Activated CD4-positive, alpha-beta memory T cell treated with anti-CD3 and anti-CD28 coated beads, Interleukin-2, amount 10 ng/mL, durations not matched to agents 7 days and 5 days (primary cell): Measurements from ENCODE around the gene HYCC2. TPM values are rescaled to one million over a fixed set of nuclear protein-coding genes. Genes with fewer than 3 reads are reported as not detected.

Experiments
- CTCF ChIA-PET: fragments of 350-600 bp; sonication (Branson Sonifier 250); formaldehyde crosslinking; loops from one replicate; lab custom pipeline; 2021; ENCODE audit warnings: antibody characterized with exemption, inconsistent platforms; lab: Charles Lee
- POLR2A ChIA-PET: fragments of 350-600 bp; sonication (Branson Sonifier 250); formaldehyde crosslinking; loops from one replicate; lab custom pipeline; 2021; ENCODE audit warnings: antibody characterized with exemption; lab: Charles Lee
- DNase-seq: peaks from one replicate; pipeline ENCODE4 v3.0.0-alpha.2; 2020
- H3K27ac Mint-ChIP-seq: one replicate; pipeline ENCODE4 v1.8.0; 2021; ENCODE audit warnings: mild to moderate bottlenecking, mixed read lengths
- H3K27me3 Mint-ChIP-seq: one replicate; pipeline ENCODE4 v1.8.0; 2021; ENCODE audit warnings: mixed read lengths
- H3K36me3 Mint-ChIP-seq: one replicate; pipeline ENCODE4 v1.8.0; 2021; ENCODE audit warnings: low read depth, mixed read lengths
- H3K4me1 Mint-ChIP-seq: one replicate; pipeline ENCODE4 v1.8.0; 2021; ENCODE audit warnings: mixed read lengths
- H3K4me3 Mint-ChIP-seq: one replicate; pipeline ENCODE4 v1.8.0; 2021; ENCODE audit warnings: mild to moderate bottlenecking, mixed read lengths
- H3K9me3 Mint-ChIP-seq: one replicate; pipeline ENCODE4 v1.8.0; 2021; ENCODE audit warnings: mixed read lengths
- total RNA-seq, 2 experiments: library from RNA; stranded (reverse); gene quantifications; one replicate each; pipeline ENCODE4 v1.2.3, GENCODE V29; 2021

Gene HYCC2
- total RNA-seq, 2 experiments from 2014 or later: 27.9 to 31.9 TPM

- no peak for DNase-seq
- Mint-ChIP-seq H3K27ac (no peak overlapping the region), H3K36me3 (peaks cover 12% of the 10 kb centered on the region), H3K4me3 (no peak overlapping the region), H3K4me1 (peaks cover 24% of the 10 kb centered on the region), H3K27me3 (peaks cover 4% of the 10 kb centered on the region), H3K9me3 (peaks cover 2% of the 10 kb centered on the region)
- ChIA-PET POLR2A (interaction anchor here (1.4 to 1.7 kb wide), 2 partner anchors 38 to 148 kb away, joined by 4 to 5 read pairs; partner anchors contain the start of gene ORC2), CTCF (interaction anchor here (0.6 kb wide), 1 partner anchor 42 kb away, joined by 3 read pairs; no protein-coding TSS in a partner anchor)
These were observed 39.1 kb upstream of the HYCC2 start for GRCh38 chr2:201110615-201111014.

- POLR2A ChIA-PET: no interaction called here
- H3K27me3 Mint-ChIP-seq: peaks cover 4% of the 10 kb centered on the region
- CTCF ChIA-PET: interaction anchor here (0.6 to 1.9 kb wide), 4 partner anchors 9 to 49 kb away, joined by 3 to 6 read pairs (median 3); no protein-coding TSS in a partner anchor
- H3K9me3 Mint-ChIP-seq: no peaks in the 10 kb centered on the region
- H3K27ac Mint-ChIP-seq: no peak overlapping the region
- peaks cover 10% of the 10 kb centered on the region for H3K4me1 Mint-ChIP-seq
- H3K36me3 Mint-ChIP-seq: no peaks in the 10 kb centered on the region
- no peak overlapping the region for H3K4me3 Mint-ChIP-seq
- DNase-seq: no peak
These were observed 37.7 kb upstream of the HYCC2 start for GRCh38 chr2:201109186-201109585.

- no peak overlapping the region for H3K27ac Mint-ChIP-seq
- peaks cover 4% of the 10 kb centered on the region for H3K27me3 Mint-ChIP-seq
- no peak for DNase-seq
- ChIA-PET CTCF (interaction anchor here (0.7 to 1.9 kb wide), 3 partner anchors 10 to 39 kb away, joined by 3 to 6 read pairs (median 3); no protein-coding TSS in a partner anchor), POLR2A (no interaction called here)
- no peaks in the 10 kb centered on the region for H3K9me3 Mint-ChIP-seq
- peaks cover 6% of the 10 kb centered on the region for H3K4me1 Mint-ChIP-seq
- H3K4me3 Mint-ChIP-seq: no peak overlapping the region
- H3K36me3 Mint-ChIP-seq: no peaks in the 10 kb centered on the region
These were observed 36.9 kb upstream of the HYCC2 start for GRCh38 chr2:201108341-201108740.

GRCh38 chr2:201107624-201108023 is 36.2 kb upstream of the HYCC2 start:
- H3K36me3 Mint-ChIP-seq: no peaks in the 10 kb centered on the region
- H3K4me3 Mint-ChIP-seq: no peak overlapping the region
- H3K4me1 Mint-ChIP-seq: peaks cover 5% of the 10 kb centered on the region
- ChIA-PET POLR2A (interaction anchor here (1.1 kb wide), 1 partner anchor 9 kb away, joined by 10 read pairs; the partner anchor contains the start of gene CFLAR), CTCF (interaction anchor here (0.5 to 1.2 kb wide), 4 partner anchors 25 to 202 kb away, joined by 3 read pairs; no protein-coding TSS in a partner anchor)
- H3K27me3 Mint-ChIP-seq: peaks cover 4% of the 10 kb centered on the region
- no peak for DNase-seq
- no peaks in the 10 kb centered on the region for H3K9me3 Mint-ChIP-seq
- H3K27ac Mint-ChIP-seq: no peak overlapping the region

- no peaks in the 10 kb centered on the region for H3K4me1 Mint-ChIP-seq
- H3K36me3 Mint-ChIP-seq: no peaks in the 10 kb centered on the region
- POLR2A ChIA-PET: interaction anchor here (1.5 kb wide), 1 partner anchor 13 kb away, joined by 4 read pairs; no protein-coding TSS in a partner anchor
- peaks cover 4% of the 10 kb centered on the region for H3K27me3 Mint-ChIP-seq
- H3K4me3 Mint-ChIP-seq: no peak overlapping the region
- H3K27ac Mint-ChIP-seq: no peak overlapping the region
- H3K9me3 Mint-ChIP-seq: no peaks in the 10 kb centered on the region
- CTCF ChIA-PET: interaction anchor here (1.0 kb wide), 1 partner anchor 13 kb away, joined by 3 read pairs; no protein-coding TSS in a partner anchor
- DNase-seq: no peak
These were observed 34.3 kb upstream of the HYCC2 start for GRCh38 chr2:201105759-201106158.

- DNase-seq: no peak
- no peaks in the 10 kb centered on the region for H3K27me3 Mint-ChIP-seq
- no peak overlapping the region for H3K27ac Mint-ChIP-seq
- no peaks in the 10 kb centered on the region for H3K4me1 Mint-ChIP-seq
- ChIA-PET POLR2A (no interaction called here), CTCF (no interaction called here)
- no peak overlapping the region for H3K4me3 Mint-ChIP-seq
- no peaks in the 10 kb centered on the region for H3K9me3 Mint-ChIP-seq
- no peaks in the 10 kb centered on the region for H3K36me3 Mint-ChIP-seq
These were observed 29.0 kb upstream of the HYCC2 start for GRCh38 chr2:201100497-201100896.

GRCh38 chr2:201093573-201093972 is 22.1 kb upstream of the HYCC2 start:
- H3K27ac Mint-ChIP-seq: no peak overlapping the region
- H3K27me3 Mint-ChIP-seq: no peaks in the 10 kb centered on the region
- H3K4me3 Mint-ChIP-seq: no peak overlapping the region
- H3K4me1 Mint-ChIP-seq: peaks cover 2% of the 10 kb centered on the region
- H3K36me3 Mint-ChIP-seq: peaks cover 7% of the 10 kb centered on the region
- CTCF ChIA-PET: no interaction called here
- DNase-seq: no peak
- POLR2A ChIA-PET: no interaction called here
- no peaks in the 10 kb centered on the region for H3K9me3 Mint-ChIP-seq

GRCh38 chr2:201090574-201090973 is 19.1 kb upstream of the HYCC2 start:
- CTCF ChIA-PET: no interaction called here
- H3K4me1 Mint-ChIP-seq: peaks cover 2% of the 10 kb centered on the region
- POLR2A ChIA-PET: interaction anchor here (0.9 kb wide), 1 partner anchor 28 kb away, joined by 3 read pairs; no protein-coding TSS in a partner anchor

GRCh38 chr2:201084863-201085262 is 13.4 kb upstream of the HYCC2 start:
- Mint-ChIP-seq H3K27ac (no peak overlapping the region), H3K4me3 (no peak overlapping the region), H3K27me3 (no peaks in the 10 kb centered on the region)

More at GRCh38 chr2:201090574-201090973, 19.1 kb upstream of the HYCC2 start:
- H3K27me3 Mint-ChIP-seq: no peaks in the 10 kb centered on the region
- H3K4me3 Mint-ChIP-seq: no peak overlapping the region
- no peaks in the 10 kb centered on the region for H3K9me3 Mint-ChIP-seq
- H3K36me3 Mint-ChIP-seq: peaks cover 26% of the 10 kb centered on the region
- H3K27ac Mint-ChIP-seq: no peak overlapping the region
- no peak for DNase-seq

GRCh38 chr2:201074996-201075395 is 3.5 kb upstream of the HYCC2 start:
- DNase-seq: no peak
- Mint-ChIP-seq H3K9me3 (no peaks in the 10 kb centered on the region), H3K27me3 (no peaks in the 10 kb centered on the region), H3K4me1 (peaks cover 36% of the 10 kb centered on the region), H3K36me3 (peaks cover 14% of the 10 kb centered on the region), H3K4me3 (no peak overlapping the region), H3K27ac (no peak overlapping the region)
- ChIA-PET POLR2A (interaction anchor here (0.8 to 1.5 kb wide), 3 partner anchors 41 to 211 kb away, joined by 3 to 4 read pairs (median 3); partner anchors contain the start of genes CASP10, CFLAR and CLK1), CTCF (interaction anchor here (0.7 to 1.5 kb wide), 3 partner anchors 10 to 172 kb away, joined by 3 to 4 read pairs (median 3); no protein-coding TSS in a partner anchor)

More at GRCh38 chr2:201084863-201085262, 13.4 kb upstream of the HYCC2 start:
- H3K36me3 Mint-ChIP-seq: peaks cover 35% of the 10 kb centered on the region
- H3K4me1 Mint-ChIP-seq: peaks cover 1% of the 10 kb centered on the region
- no peaks in the 10 kb centered on the region for H3K9me3 Mint-ChIP-seq
- POLR2A ChIA-PET: no interaction called here
- DNase-seq: no peak
- CTCF ChIA-PET: no interaction called here

GRCh38 chr2:201073071-201073470 is 1.6 kb upstream of the HYCC2 start:
- ChIA-PET POLR2A (interaction anchor here (0.9 to 6.1 kb wide), 9 partner anchors 38 to 360 kb away, joined by 3 to 105 read pairs (median 4); partner anchors contain the start of genes CFLAR, CLK1 and ORC2), CTCF (interaction anchor here (0.9 to 5.4 kb wide), 4 partner anchors 43 to 159 kb away, joined by 3 to 47 read pairs (median 4); partner anchors contain the start of gene CFLAR)
- Mint-ChIP-seq H3K4me3 (peak overlapping the region; percentile 55), H3K9me3 (no peaks in the 10 kb centered on the region), H3K27me3 (no peaks in the 10 kb centered on the region), H3K4me1 (peaks cover 50% of the 10 kb centered on the region), H3K36me3 (peaks cover 3% of the 10 kb centered on the region), H3K27ac (peak overlapping the region; percentile 9)
- DNase-seq: no peak

- ChIA-PET POLR2A (interaction anchor here (0.6 to 6.1 kb wide), 16 partner anchors 8 to 359 kb away, joined by 3 to 105 read pairs (median 4); partner anchors contain the start of genes CFLAR, CLK1 and ORC2), CTCF (interaction anchor here (0.6 to 5.4 kb wide), 5 partner anchors 30 to 160 kb away, joined by 3 to 47 read pairs (median 3); partner anchors contain the start of gene CFLAR)
- Mint-ChIP-seq H3K9me3 (no peaks in the 10 kb centered on the region), H3K4me3 (peak overlapping the region; percentile 96), H3K27ac (peak overlapping the region; percentile 88), H3K27me3 (no peaks in the 10 kb centered on the region), H3K4me1 (peaks cover 53% of the 10 kb centered on the region), H3K36me3 (peaks cover 3% of the 10 kb centered on the region)
- no peak for DNase-seq
These were observed 695 bp upstream of the HYCC2 start for GRCh38 chr2:201072201-201072530.

- CTCF ChIA-PET: interaction anchor here (0.8 to 6.5 kb wide), 16 partner anchors 11 to 166 kb away, joined by 3 to 112 read pairs (median 4); partner anchors contain the start of genes CASP10, CFLAR and ORC2
- H3K4me3 Mint-ChIP-seq: peak overlapping the region; percentile 96
- peaks cover 3% of the 10 kb centered on the region for H3K36me3 Mint-ChIP-seq
- H3K9me3 Mint-ChIP-seq: no peaks in the 10 kb centered on the region
- no peaks in the 10 kb centered on the region for H3K27me3 Mint-ChIP-seq
- peak overlapping the region; percentile 88 for H3K27ac Mint-ChIP-seq
- H3K4me1 Mint-ChIP-seq: peaks cover 56% of the 10 kb centered on the region
- no peak for DNase-seq
- POLR2A ChIA-PET: interaction anchor here (0.6 to 6.1 kb wide), 13 partner anchors 47 to 207 kb away, joined by 3 to 105 read pairs (median 4); partner anchors contain the start of genes CASP10, CFLAR, NIF3L1 and ORC2
These were observed 458 bp downstream of the HYCC2 start for GRCh38 chr2:201070948-201071478.
